Endothelial cell of umbilical vein (primary cell): ENCODE results near the gene POR.

Source experiments
- EZH2 ChIP-seq: IDR thresholded peaks from 2 replicates; pipeline ENCODE4 v1.6.1; 2012; ENCODE audit warnings: borderline replicate concordance, low read depth, mild to moderate bottlenecking, moderate library complexity, low read length, inconsistent platforms; ENCODE audit not compliant: severe bottlenecking
- JUN ChIP-seq: IDR thresholded peaks from 2 replicates; pipeline ENCODE4 v1.6.1; 2011; ENCODE audit warnings: borderline replicate concordance, low read depth; ENCODE audit not compliant: insufficient read length, insufficient read depth
- POLR2A ChIP-seq: IDR thresholded peaks from 2 replicates; pipeline ENCODE4 v1.6.1; 2012; ENCODE audit warnings: low read depth, mild to moderate bottlenecking, control low read depth, low read length
- TF ChIP-seq, protein P1 (sequence below), 2 donors: IDR thresholded peaks; 1 replicate in 1 of 2; 2 replicates in 1 of 2; pipeline ENCODE4 v1.5.1; 2011; ENCODE audit warnings: low read length in 2 of 2, mild to moderate bottlenecking in 2 of 2, moderate library complexity in 2 of 2, control low read depth in 1 of 2, inconsistent platforms in 1 of 2, low read depth in 1 of 2; ENCODE audit not compliant: insufficient read depth in 1 of 2; ENCODE audit errors: extremely low read depth in 1 of 2
- TF ChIP-seq, protein P2 (sequence below): IDR thresholded peaks from 2 replicates; pipeline ENCODE4 v1.6.1; 2011; ENCODE audit not compliant: insufficient read depth, insufficient read length

DNA sequence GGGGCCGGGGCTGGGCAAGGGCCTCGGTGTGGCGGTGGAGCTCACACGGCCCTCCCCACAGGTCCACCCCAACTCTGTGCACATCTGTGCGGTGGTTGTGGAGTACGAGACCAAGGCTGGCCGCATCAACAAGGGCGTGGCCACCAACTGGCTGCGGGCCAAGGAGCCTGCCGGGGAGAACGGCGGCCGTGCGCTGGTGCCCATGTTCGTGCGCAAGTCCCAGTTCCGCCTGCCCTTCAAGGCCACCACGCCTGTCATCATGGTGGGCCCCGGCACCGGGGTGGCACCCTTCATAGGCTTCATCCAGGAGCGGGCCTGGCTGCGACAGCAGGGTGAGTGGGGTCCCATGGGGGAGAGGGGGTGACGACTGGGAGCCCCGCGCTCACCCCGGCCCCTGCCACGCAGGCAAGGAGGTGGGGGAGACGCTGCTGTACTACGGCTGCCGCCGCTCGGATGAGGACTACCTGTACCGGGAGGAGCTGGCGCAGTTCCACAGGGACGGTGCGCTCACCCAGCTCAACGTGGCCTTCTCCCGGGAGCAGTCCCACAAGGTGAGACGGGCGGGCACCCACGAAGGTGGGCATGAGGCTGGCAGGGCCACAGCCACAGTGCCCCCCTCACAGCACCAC is 70.7 kb downstream of the POR start:
- TF ChIP-seq EZH2 (no peak), POLR2A (no peak), JUN (no peak)
- TF ChIP-seq, protein P1, sequence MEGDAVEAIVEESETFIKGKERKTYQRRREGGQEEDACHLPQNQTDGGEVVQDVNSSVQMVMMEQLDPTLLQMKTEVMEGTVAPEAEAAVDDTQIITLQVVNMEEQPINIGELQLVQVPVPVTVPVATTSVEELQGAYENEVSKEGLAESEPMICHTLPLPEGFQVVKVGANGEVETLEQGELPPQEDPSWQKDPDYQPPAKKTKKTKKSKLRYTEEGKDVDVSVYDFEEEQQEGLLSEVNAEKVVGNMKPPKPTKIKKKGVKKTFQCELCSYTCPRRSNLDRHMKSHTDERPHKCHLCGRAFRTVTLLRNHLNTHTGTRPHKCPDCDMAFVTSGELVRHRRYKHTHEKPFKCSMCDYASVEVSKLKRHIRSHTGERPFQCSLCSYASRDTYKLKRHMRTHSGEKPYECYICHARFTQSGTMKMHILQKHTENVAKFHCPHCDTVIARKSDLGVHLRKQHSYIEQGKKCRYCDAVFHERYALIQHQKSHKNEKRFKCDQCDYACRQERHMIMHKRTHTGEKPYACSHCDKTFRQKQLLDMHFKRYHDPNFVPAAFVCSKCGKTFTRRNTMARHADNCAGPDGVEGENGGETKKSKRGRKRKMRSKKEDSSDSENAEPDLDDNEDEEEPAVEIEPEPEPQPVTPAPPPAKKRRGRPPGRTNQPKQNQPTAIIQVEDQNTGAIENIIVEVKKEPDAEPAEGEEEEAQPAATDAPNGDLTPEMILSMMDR (IDR thresholded peaks at IDR 0.05; ENCODE audit: extremely low read depth in 1 of 2, insufficient read depth in 1 of 2, low read depth in 1 of 2, low read length in 2 of 2) = no peak
- TF ChIP-seq, protein P2, sequence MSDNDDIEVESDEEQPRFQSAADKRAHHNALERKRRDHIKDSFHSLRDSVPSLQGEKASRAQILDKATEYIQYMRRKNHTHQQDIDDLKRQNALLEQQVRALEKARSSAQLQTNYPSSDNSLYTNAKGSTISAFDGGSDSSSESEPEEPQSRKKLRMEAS = no peak
